GM10248 (cell line): ENCODE data around the gene SNX1.

ENCODE experiments used
- CTCF ChIA-PET: fragments of 300-600 bp; sonication (Branson Sonifier 250); formaldehyde crosslinking; extraction: SDS; loops from one replicate; lab custom pipeline; 2021; ENCODE audit warnings: antibody characterized with exemption; lab: Yijun Ruan, JAX
- POLR2A ChIA-PET: fragments of 350-650 bp; sonication (Branson Sonifier 250); formaldehyde crosslinking; extraction: SDS; loops from one replicate; lab custom pipeline; 2020; ENCODE audit warnings: antibody characterized with exemption; lab: Yijun Ruan, JAX
- DNase-seq: peaks from one replicate; pipeline ENCODE4 v3.0.0; 2012; ENCODE audit errors: extremely low spot score
- TF ChIP-seq, protein P1 (sequence below): IDR thresholded peaks from 2 replicates; pipeline ENCODE4 v1.5.1; 2012; ENCODE audit warnings: mild to moderate bottlenecking, low read depth; ENCODE audit errors: extremely low read depth, missing control alignments, control extremely low read depth

SNX1 gene

DNA sequence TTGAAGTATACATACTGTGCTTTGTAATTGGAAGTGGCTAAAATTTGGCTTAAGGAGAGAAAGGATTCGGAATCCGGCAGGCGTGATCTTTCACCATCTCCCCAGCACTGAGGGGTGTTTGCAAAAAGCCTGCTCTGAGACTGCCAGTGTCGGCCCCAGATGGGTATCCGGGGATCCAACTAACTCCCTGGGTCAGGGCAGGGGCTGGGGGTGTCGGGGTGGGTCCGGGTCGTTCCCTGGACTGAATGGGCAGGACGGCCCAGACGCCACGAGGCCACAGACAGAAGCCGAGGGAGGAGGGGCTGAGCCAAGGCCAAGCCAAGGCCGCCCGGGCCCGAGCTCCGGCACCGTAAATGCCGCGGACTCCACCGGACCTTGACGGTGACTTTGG is 66.7 kb downstream of the SNX1 start:
- TF ChIP-seq, protein P1, sequence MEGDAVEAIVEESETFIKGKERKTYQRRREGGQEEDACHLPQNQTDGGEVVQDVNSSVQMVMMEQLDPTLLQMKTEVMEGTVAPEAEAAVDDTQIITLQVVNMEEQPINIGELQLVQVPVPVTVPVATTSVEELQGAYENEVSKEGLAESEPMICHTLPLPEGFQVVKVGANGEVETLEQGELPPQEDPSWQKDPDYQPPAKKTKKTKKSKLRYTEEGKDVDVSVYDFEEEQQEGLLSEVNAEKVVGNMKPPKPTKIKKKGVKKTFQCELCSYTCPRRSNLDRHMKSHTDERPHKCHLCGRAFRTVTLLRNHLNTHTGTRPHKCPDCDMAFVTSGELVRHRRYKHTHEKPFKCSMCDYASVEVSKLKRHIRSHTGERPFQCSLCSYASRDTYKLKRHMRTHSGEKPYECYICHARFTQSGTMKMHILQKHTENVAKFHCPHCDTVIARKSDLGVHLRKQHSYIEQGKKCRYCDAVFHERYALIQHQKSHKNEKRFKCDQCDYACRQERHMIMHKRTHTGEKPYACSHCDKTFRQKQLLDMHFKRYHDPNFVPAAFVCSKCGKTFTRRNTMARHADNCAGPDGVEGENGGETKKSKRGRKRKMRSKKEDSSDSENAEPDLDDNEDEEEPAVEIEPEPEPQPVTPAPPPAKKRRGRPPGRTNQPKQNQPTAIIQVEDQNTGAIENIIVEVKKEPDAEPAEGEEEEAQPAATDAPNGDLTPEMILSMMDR: no peak
- DNase-seq: no peak
- POLR2A ChIA-PET: interaction anchor here (0.6 to 0.7 kb wide), 2 partner anchors 9 to 324 kb away, joined by 3 to 4 read pairs; no protein-coding TSS in a partner anchor
- CTCF ChIA-PET: interaction anchor here (1.1 to 5.3 kb wide), 5 partner anchors 10 to 482 kb away, joined by 3 to 44 read pairs (median 5); partner anchors contain the start of gene SNX22

DNA sequence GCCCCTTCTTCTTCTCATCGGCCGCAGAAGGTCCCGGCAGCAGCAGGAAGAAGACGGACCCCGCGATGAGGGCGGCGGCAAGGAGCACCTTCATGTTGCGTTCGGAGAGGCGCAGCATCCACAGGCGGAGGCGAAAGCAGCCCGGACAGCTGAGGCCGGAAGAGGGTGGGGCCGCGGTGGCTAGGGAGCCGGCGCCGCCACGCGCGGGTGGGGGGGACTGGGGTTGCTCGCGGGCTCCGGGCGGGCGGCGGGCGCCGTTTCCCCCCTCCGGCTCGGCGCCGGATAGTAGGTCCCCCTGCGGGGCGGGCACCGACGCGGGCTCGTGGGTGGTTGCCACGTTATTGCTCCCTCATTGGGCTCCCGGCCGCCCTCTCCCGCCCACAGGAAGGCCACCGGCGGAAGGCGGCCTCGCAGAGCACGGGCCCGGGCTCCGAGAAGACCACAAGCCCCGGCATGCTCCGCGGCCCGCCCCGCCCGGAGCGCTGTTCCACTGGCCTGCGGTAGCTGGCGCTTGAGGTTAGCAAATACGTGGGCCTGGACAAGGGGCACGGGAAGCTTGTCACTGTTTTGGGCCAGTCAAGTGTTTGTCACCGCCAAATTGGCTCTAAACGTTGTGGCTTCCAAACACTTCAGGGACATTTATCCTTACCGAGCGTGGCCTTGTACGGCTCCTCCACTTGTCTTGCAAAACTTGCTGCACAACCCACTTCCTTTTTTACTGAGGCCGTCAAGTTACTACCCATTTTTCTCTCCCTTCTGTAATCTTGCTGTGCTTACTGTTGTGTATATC is 67.3 kb downstream of the SNX1 start, which contains the start of gene PPIB:
Gene PPIB (minus strand): TSS at position 154 of the 790 bp plus-strand sequence. CDS start 36 bp downstream, at position 118.
- ChIA-PET CTCF (interaction anchor here (0.9 to 5.3 kb wide), 11 partner anchors 10 to 490 kb away, joined by 3 to 44 read pairs (median 3); partner anchors contain the start of gene SNX22), POLR2A (interaction anchor here (0.6 to 0.7 kb wide), 5 partner anchors 16 to 1354 kb away, joined by 3 to 9 read pairs (median 3); no protein-coding TSS in a partner anchor)

GRCh38 chr15:64163659-64164362 is 68.0 kb downstream of the SNX1 start:
- TF ChIP-seq, protein P1: no peak
- ChIA-PET CTCF (interaction anchor here (0.9 to 5.3 kb wide), 12 partner anchors 9 to 490 kb away, joined by 3 to 44 read pairs (median 3); partner anchors contain the start of gene SNX22), POLR2A (interaction anchor here (0.6 to 0.7 kb wide), 4 partner anchors 17 to 1353 kb away, joined by 3 to 9 read pairs (median 3); no protein-coding TSS in a partner anchor)
- DNase-seq: no peak

More for the DNA sequence above, 67.3 kb downstream of the SNX1 start, which contains the start of gene PPIB:
- TF ChIP-seq, protein P1: peak; percentile 48
- peak; percentile 96 for DNase-seq

- TF ChIP-seq, protein P1: no peak
Measured at GRCh38 chr15:64164436-64164835, 68.7 kb downstream of the SNX1 start.

GRCh38 chr15:64166102-64166890 is 70.5 kb downstream of the SNX1 start:
- TF ChIP-seq, protein P1: no peak
- ChIA-PET CTCF (interaction anchor here (1.0 to 3.2 kb wide), 2 partner anchors 10 to 13 kb away, joined by 3 to 12 read pairs; no protein-coding TSS in a partner anchor), POLR2A (no interaction called here)
- DNase-seq: no peak

More at GRCh38 chr15:64164436-64164835, 68.7 kb downstream of the SNX1 start:
- CTCF ChIA-PET: interaction anchor here (1.5 to 5.3 kb wide), 3 partner anchors 12 to 46 kb away, joined by 3 to 44 read pairs (median 15); partner anchors contain the start of gene SNX22
- POLR2A ChIA-PET: no interaction called here
- no peak for DNase-seq
